ENCODE data around the gene CPSF4. TPM values are rescaled to one million over a fixed set of nuclear protein-coding genes. Genes with fewer than 3 reads are reported as not detected.

CPSF4 gene
- total RNA-seq, 4 donors from 2014 or later = 30.6 to 33.1 (median 32.7) TPM

DNA sequence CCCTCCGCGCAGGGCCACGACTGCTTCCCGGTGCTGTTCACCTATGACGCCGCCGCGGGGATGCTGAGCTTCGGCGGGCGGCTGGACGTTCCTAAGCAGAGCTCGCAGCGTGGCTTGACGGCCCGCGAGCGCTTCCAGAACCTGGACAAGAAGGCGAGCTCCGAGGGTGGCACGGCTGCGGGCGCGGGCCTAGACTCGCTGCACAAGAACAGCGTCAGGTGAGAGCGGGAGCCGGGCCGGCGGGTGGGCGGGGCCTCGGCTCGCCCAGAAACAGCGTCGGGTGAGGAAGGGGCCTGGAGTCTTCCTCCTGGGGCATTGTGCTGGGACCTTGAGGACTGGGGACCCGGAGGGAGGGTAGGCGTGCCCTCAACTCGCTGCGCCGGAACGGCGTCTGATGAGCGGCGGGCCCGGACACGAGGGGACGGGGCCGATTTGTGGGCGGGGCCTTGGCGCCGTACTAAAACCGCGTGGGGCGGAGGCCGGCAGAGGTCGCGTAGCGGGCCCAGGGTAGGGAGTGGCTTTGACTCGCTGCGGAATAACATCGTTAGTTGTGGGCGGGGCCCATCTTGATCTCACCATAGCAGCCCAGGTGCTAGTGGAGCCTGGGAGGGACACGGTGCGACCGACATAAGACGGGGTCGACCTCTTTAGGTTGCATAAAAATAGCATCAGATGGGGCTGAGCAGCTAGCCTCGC lies 45.9 kb upstream of the CPSF4 start:
- Histone ChIP-seq H3K27ac (peak overlapping the region in 2 of 3 donors; percentile 5 to 61), H3K27me3 (no peaks in the 10 kb centered on the region), H3K4me1 (peaks cover 6 to 12% of the 10 kb centered on the region in 2 donors), H3K9me3 (no peaks in the 10 kb centered on the region), H3K36me3 (peaks cover 58 to 59% of the 10 kb centered on the region in 2 donors), H3K4me3 (replicated peaks in 1 of 3) (peak overlapping the region; percentile 21 to 58 (median 54))
- no peak for TF ChIP-seq CTCF (IDR thresholded peaks at IDR 0.05)
- peak in 1 of 2 donors; percentile 43 for TF ChIP-seq POLR2A (IDR thresholded peaks at IDR 0.05)
- 0 to 8% methylated on average over 16 of the region's 68 CpGs for WGBS, 2 donors
- peak; percentile 86 to 89 for DNase-seq
- intact Hi-C loops (cut with DNase I) = no loop called here

- intact Hi-C loops (cut with DNase I) = no loop called here
- WGBS, 2 donors = 24 to 37% methylated on average over 22 of the region's 30 CpGs
- H3K4me3 ChIP-seq (replicated peaks in 1 of 3) = peak overlapping the region; percentile 4 to 58 (median 54)
- H3K27ac ChIP-seq = peak overlapping the region in 2 of 3 donors; percentile 5 to 61
- H3K9me3 ChIP-seq = no peaks in the 10 kb centered on the region
- peak; percentile 53 to 71 for DNase-seq
- no peak for TF ChIP-seq CTCF (IDR thresholded peaks at IDR 0.05)
- TF ChIP-seq POLR2A (IDR thresholded peaks at IDR 0.05) = peak in 1 of 2 donors; percentile 20
- H3K27me3 ChIP-seq = no peaks in the 10 kb centered on the region
- H3K4me1 ChIP-seq = peaks cover 6 to 12% of the 10 kb centered on the region in 2 donors
- peaks cover 53 to 60% of the 10 kb centered on the region in 2 donors for H3K36me3 ChIP-seq
Measured at GRCh38 chr7:99393355-99394187, 45.2 kb upstream of the CPSF4 start.

GRCh38 chr7:99394188-99394502 lies 44.6 kb upstream of the CPSF4 start:
- Histone ChIP-seq H3K4me3 (replicated peaks in 1 of 3) (no peak overlapping the region), H3K27me3 (no peaks in the 10 kb centered on the region), H3K27ac (no peak overlapping the region), H3K36me3 (peaks cover 47 to 64% of the 10 kb centered on the region in 2 donors), H3K9me3 (no peaks in the 10 kb centered on the region), H3K4me1 (peaks cover 6 to 12% of the 10 kb centered on the region in 2 donors)
- intact Hi-C loops (cut with DNase I) = no loop called here
- no peak for DNase-seq
- WGBS, 2 donors = 92 to 94% methylated on average over 2 to 4 of the region's 4 CpGs
- TF ChIP-seq CTCF (IDR thresholded peaks at IDR 0.05) = no peak
- TF ChIP-seq POLR2A (IDR thresholded peaks at IDR 0.05) = no peak

GRCh38 chr7:99395616-99396327 lies 43.0 kb upstream of the CPSF4 start:
- DNase-seq = no peak
- peaks cover 6 to 19% of the 10 kb centered on the region in 2 donors for H3K4me1 ChIP-seq
- peaks cover 43 to 55% of the 10 kb centered on the region in 2 donors for H3K36me3 ChIP-seq
- no peaks in the 10 kb centered on the region for H3K9me3 ChIP-seq
- no peak overlapping the region for H3K4me3 ChIP-seq (replicated peaks in 1 of 3)
- 88 to 95% methylated on average over 12 to 13 of the region's 14 CpGs for WGBS, 2 donors
- H3K27ac ChIP-seq = no peak overlapping the region
- intact Hi-C loops (cut with DNase I) = no loop called here
- H3K27me3 ChIP-seq = no peaks in the 10 kb centered on the region
- no peak for TF ChIP-seq CTCF (IDR thresholded peaks at IDR 0.05)
- TF ChIP-seq POLR2A (IDR thresholded peaks at IDR 0.05) = no peak

All from thyroid gland (tissue), 4 donors.